ENCODE data around the gene TMEM59L. TPM values are rescaled to one million over a fixed set of nuclear protein-coding genes. Genes with fewer than 3 reads are reported as not detected.
A peak's percentile ranks its signal among the peaks of the same experiment; 100 is the strongest.

Gene TMEM59L
- total RNA-seq, 6 experiments from 2014 or later = 0.31 to 0.43 TPM; not detected in 4

DNA sequence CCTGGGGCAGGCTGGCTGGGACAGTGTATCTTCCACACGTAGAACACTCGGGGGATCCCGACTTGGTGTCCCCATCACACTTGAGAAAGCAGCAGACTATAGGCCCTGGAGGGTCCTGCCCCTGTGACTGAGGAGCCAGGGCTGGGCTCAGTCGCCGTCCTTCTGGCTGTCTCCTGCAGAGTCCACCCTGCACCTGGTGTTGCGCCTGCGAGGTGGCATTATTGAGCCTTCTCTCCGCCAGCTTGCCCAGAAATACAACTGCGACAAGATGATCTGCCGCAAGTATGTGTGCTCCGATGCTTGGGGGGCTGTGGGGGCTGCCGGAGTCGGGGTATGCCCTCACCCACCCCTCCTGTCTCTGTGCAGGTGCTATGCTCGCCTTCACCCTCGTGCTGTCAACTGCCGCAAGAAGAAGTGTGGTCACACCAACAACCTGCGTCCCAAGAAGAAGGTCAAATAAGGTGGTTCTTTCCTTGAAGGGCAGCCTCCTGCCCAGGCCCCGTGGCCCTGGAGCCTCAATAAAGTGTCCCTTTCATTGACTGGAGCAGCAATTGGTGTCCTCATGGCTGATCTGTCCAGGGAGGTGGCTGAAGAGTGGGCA lies 37.9 kb upstream of the TMEM59L start:
- Histone ChIP-seq H3K9me3 (no peaks in the 10 kb centered on the region), H3K27me3 (no peaks in the 10 kb centered on the region), H3K27ac (no peak overlapping the region), H3K36me3 (peaks cover 5 to 39% (median 22%) of the 10 kb centered on the region in 4 donors), H3K4me1 (peaks cover 0 to 17% (median 8%) of the 10 kb centered on the region in 4 donors), H3K4me3 (no peak overlapping the region)
- DNase-seq = no peak
- intact Hi-C loops (cut with DNase I) = loop anchor here in 1 of 2 donors (10.0 kb wide), 1 partner anchor 120 kb away; no protein-coding TSS in a partner anchor
- ATAC-seq = no peak
- no peak for TF ChIP-seq POLR2A (IDR thresholded peaks at IDR 0.05)
- TF ChIP-seq, protein P1, sequence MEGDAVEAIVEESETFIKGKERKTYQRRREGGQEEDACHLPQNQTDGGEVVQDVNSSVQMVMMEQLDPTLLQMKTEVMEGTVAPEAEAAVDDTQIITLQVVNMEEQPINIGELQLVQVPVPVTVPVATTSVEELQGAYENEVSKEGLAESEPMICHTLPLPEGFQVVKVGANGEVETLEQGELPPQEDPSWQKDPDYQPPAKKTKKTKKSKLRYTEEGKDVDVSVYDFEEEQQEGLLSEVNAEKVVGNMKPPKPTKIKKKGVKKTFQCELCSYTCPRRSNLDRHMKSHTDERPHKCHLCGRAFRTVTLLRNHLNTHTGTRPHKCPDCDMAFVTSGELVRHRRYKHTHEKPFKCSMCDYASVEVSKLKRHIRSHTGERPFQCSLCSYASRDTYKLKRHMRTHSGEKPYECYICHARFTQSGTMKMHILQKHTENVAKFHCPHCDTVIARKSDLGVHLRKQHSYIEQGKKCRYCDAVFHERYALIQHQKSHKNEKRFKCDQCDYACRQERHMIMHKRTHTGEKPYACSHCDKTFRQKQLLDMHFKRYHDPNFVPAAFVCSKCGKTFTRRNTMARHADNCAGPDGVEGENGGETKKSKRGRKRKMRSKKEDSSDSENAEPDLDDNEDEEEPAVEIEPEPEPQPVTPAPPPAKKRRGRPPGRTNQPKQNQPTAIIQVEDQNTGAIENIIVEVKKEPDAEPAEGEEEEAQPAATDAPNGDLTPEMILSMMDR (IDR thresholded peaks at IDR 0.05) = no peak
- 80% methylated on average over 1 of the region's 18 CpGs for WGBS (ENCODE audit: insufficient coverage, low coverage, low lambda C conversion rate, missing lambda C conversion rate)

DNA sequence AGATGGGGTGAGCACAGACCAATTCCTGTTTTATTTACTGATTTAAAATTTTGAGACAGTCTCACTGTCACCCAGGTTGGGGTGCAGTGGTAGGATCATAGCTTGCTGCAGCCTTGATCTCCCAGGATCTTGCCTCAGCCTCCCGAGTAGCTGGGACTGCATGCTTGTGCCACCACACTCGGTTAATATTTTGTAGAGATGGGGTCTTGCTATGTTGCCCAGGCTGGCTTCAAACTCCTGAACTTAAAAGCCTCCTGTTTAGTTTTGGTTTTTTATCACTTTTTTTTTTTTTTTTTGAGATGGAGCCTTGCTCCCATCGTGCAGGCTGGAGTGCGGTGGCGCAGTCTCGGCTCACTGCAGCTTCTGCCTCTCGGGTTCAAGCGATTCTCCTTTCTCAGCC lies 36.3 kb upstream of the TMEM59L start:
- no peak overlapping the region for H3K27ac ChIP-seq
- peaks cover 5 to 39% (median 22%) of the 10 kb centered on the region in 4 donors for H3K36me3 ChIP-seq
- ATAC-seq (no peak), DNase-seq (no peak)
- peaks cover 0 to 21% (median 8%) of the 10 kb centered on the region in 4 donors for H3K4me1 ChIP-seq
- TF ChIP-seq, protein P1 (IDR thresholded peaks at IDR 0.05) = no peak
- 95% methylated on average over 6 of the region's 8 CpGs for WGBS (ENCODE audit: insufficient coverage, low coverage, low lambda C conversion rate, missing lambda C conversion rate)
- no peaks in the 10 kb centered on the region for H3K27me3 ChIP-seq
- H3K9me3 ChIP-seq = no peaks in the 10 kb centered on the region
- intact Hi-C loops (cut with DNase I) = loop anchor here in 1 of 2 donors (10.0 kb wide), 1 partner anchor 122 kb away; no protein-coding TSS in a partner anchor
- no peak overlapping the region for H3K4me3 ChIP-seq

DNA sequence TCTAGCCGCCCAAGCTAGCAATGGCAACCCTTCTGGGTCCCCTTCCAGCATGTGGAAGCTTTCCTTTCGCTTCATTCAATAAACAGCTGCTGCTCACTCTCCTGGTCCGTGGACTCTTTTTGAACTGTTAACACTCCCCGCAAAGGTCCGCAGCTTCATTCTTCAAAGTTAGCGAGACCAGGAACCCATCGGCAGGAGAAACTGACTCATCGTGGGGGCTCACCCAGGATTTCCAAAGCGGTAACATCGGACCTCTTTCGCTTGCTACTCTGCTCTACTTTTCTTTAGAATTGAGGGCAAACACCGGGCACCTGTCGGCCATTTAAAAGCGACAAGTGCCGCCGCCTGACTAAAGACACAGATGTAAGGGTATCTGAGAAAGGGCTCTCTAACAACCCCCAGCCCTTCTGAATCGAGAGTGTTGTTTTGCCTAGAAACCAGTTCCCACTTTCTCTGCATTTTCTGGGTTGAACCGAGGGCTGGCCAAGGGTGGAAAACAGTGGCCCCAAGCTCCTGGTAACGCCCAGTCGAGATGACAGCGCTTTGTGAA lies 35.2 kb upstream of the TMEM59L start:
- H3K4me3 ChIP-seq = no peak overlapping the region
- peaks cover 0 to 18% (median 6%) of the 10 kb centered on the region in 4 donors for H3K4me1 ChIP-seq
- intact Hi-C loops (cut with DNase I) = loop anchor here in 1 of 2 donors (10.0 kb wide), 1 partner anchor 123 kb away; no protein-coding TSS in a partner anchor
- no peak for ATAC-seq
- WGBS (ENCODE audit: insufficient coverage, low coverage, low lambda C conversion rate, missing lambda C conversion rate) = 95% methylated on average over 13 of the region's 21 CpGs
- no peak for DNase-seq
- peaks cover 5 to 39% (median 22%) of the 10 kb centered on the region in 4 donors for H3K36me3 ChIP-seq
- TF ChIP-seq POLR2A (IDR thresholded peaks at IDR 0.05) = no peak
- TF ChIP-seq, protein P1 (IDR thresholded peaks at IDR 0.05) = no peak
- H3K27me3 ChIP-seq = no peaks in the 10 kb centered on the region
- no peaks in the 10 kb centered on the region for H3K9me3 ChIP-seq
- no peak overlapping the region for H3K27ac ChIP-seq

DNA sequence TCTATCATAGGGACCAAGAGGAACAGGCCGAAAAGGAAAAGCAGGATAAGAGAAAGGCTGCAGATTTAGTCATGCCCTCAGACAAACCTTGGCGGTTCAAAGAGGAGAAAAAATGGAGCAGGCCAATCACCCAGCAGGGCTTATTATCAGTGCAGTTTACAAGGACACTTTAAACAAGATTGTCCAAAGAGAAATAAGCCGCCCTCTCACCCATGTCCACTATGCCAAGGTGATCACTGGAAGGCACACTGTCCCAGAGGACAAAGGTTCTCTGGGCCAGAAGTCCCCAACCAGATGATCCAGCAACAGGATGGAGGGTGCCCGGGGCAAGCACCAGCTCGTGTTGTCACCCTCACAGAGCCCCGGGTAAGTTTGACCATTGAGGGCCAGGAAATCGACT lies 32.4 kb upstream of the TMEM59L start:
- Histone ChIP-seq H3K9me3 (no peaks in the 10 kb centered on the region), H3K27ac (no peak overlapping the region), H3K4me1 (peaks cover 0 to 10% (median 0%) of the 10 kb centered on the region in 4 donors), H3K36me3 (peaks cover 0 to 17% (median 8%) of the 10 kb centered on the region in 4 donors), H3K27me3 (no peaks in the 10 kb centered on the region), H3K4me3 (no peak overlapping the region)
- peak in 1 of 3 donors; percentile 72 for DNase-seq
- WGBS (ENCODE audit: insufficient coverage, low coverage, low lambda C conversion rate, missing lambda C conversion rate) = 38% methylated on average over 3 of the region's 7 CpGs
- peak in 3 of 4 donors; percentile 32 to 77 (median 63) for ATAC-seq
- intact Hi-C loops (cut with DNase I) = no loop called here
- TF ChIP-seq, protein P1 (IDR thresholded peaks at IDR 0.05) = no peak
- TF ChIP-seq POLR2A (IDR thresholded peaks at IDR 0.05) = no peak
